ENCODE measurements around the gene TEX12.
A peak's percentile ranks its signal among the peaks of the same experiment; 100 is the strongest.

DNA sequence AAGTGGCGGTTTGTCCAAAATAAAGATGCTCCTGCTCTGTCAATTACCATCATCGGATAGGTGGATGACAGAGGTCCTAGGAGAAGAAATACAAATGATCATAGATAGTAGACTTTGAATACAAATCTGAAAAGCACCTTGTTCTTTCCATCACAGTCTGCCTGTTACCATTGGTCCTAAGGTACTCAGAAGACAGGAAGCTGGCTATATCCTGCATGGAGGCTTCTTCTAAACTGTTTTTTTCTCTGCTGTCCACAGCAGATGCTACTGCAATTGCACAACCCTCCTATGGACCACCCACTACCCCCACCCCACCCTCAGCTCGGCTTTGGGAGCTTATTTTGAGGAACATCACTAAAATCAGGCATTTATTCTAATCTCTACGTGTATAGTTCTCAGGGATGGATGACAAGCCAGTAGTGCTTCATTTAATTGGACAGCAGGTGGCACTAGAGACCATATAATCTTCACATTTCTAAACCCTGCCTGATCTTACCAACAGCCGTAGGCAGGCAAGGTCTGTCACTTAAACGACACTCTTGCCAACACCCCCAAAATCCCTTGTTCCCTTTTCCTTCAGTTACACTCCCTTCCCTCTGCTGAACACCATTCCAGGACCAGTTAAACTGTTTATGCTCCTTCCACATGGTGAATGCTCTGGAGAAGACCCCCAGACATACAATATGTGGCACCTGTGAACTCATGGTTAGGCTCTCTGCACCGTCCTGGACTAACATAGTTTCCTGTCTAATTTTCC, 52.5 kb downstream of the TEX12 start:
- TF ChIP-seq, protein P1, sequence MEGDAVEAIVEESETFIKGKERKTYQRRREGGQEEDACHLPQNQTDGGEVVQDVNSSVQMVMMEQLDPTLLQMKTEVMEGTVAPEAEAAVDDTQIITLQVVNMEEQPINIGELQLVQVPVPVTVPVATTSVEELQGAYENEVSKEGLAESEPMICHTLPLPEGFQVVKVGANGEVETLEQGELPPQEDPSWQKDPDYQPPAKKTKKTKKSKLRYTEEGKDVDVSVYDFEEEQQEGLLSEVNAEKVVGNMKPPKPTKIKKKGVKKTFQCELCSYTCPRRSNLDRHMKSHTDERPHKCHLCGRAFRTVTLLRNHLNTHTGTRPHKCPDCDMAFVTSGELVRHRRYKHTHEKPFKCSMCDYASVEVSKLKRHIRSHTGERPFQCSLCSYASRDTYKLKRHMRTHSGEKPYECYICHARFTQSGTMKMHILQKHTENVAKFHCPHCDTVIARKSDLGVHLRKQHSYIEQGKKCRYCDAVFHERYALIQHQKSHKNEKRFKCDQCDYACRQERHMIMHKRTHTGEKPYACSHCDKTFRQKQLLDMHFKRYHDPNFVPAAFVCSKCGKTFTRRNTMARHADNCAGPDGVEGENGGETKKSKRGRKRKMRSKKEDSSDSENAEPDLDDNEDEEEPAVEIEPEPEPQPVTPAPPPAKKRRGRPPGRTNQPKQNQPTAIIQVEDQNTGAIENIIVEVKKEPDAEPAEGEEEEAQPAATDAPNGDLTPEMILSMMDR (IDR thresholded peaks at IDR 0.05), result peak; percentile 55 to 93 (median 74)
- TF ChIP-seq POLR2A (IDR thresholded peaks at IDR 0.05), result no peak
